Sigmoid colon (tissue), 4 donors: ENCODE data around the gene ARHGAP10.

ENCODE experiments used
- POLR2A ChIP-seq, 2 donors: fragments of 450-650 bp; IDR thresholded peaks; one replicate each; pipeline ENCODE4 v1.6.1; 2016; ENCODE audit warnings: antibody characterized with exemption in 2 of 2, mild to moderate bottlenecking in 2 of 2, moderate library complexity in 2 of 2
- POLR2AphosphoS5 ChIP-seq, 4 donors: sonication (generic); formaldehyde crosslinking; IDR thresholded peaks; one replicate each; pipeline ENCODE4 v1.6.1; 2017; ENCODE audit warnings: antibody characterized with exemption in 4 of 4
- TF ChIP-seq, protein P1 (sequence below), 4 experiments: fragments of 450-650 bp in 3 of 4; fragments of 200-600 bp in 1 of 4; IDR thresholded peaks; one replicate each; pipeline ENCODE4 v1.5.1; 2016 to 2019; ENCODE audit warnings: antibody characterized with exemption in 4 of 4, mild to moderate bottlenecking in 3 of 4, moderate library complexity in 2 of 4

DNA sequence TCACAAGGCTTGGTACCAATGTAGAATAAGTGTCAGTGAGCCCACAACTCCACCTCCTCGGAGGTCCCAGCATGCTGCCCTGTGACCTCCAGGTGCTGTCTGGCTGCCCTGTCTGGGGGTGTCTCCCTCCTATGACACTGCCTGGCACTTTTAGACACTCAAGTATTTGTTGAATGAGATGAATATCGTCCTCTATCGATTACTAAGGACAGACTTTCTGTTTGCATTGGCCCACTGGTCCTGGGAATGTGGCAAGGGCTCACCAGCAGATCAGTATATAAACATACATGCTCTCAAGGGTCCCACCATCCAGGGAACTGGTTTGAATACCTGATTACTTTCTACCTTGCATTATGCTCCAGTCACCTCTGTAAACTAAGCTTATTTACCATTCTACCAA lies 377.3 kb downstream of the ARHGAP10 start:
- TF ChIP-seq, protein P1, sequence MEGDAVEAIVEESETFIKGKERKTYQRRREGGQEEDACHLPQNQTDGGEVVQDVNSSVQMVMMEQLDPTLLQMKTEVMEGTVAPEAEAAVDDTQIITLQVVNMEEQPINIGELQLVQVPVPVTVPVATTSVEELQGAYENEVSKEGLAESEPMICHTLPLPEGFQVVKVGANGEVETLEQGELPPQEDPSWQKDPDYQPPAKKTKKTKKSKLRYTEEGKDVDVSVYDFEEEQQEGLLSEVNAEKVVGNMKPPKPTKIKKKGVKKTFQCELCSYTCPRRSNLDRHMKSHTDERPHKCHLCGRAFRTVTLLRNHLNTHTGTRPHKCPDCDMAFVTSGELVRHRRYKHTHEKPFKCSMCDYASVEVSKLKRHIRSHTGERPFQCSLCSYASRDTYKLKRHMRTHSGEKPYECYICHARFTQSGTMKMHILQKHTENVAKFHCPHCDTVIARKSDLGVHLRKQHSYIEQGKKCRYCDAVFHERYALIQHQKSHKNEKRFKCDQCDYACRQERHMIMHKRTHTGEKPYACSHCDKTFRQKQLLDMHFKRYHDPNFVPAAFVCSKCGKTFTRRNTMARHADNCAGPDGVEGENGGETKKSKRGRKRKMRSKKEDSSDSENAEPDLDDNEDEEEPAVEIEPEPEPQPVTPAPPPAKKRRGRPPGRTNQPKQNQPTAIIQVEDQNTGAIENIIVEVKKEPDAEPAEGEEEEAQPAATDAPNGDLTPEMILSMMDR (IDR thresholded peaks at IDR 0.05) = no peak
- TF ChIP-seq POLR2A (IDR thresholded peaks at IDR 0.05) (no peak), POLR2AphosphoS5 (IDR thresholded peaks at IDR 0.05) (no peak)
